GM11168 (cell line): ENCODE data around the gene AGO4.
"Not testable (repeated sequence)": the region's sequence is repeated elsewhere in the genome, so short reads cannot be mapped to it uniquely, and the experiment has no call there.

ENCODE experiments used
- in situ Hi-C: fragments of 300-500 bp; cut with MboI; formaldehyde crosslinking; loops from one replicate; pipeline ENCODE4 v1.12.0; 2022; ENCODE audit warnings: low sequenced_read_pairs; ENCODE audit not compliant: unreplicated experiment

Gene AGO4

DNA sequence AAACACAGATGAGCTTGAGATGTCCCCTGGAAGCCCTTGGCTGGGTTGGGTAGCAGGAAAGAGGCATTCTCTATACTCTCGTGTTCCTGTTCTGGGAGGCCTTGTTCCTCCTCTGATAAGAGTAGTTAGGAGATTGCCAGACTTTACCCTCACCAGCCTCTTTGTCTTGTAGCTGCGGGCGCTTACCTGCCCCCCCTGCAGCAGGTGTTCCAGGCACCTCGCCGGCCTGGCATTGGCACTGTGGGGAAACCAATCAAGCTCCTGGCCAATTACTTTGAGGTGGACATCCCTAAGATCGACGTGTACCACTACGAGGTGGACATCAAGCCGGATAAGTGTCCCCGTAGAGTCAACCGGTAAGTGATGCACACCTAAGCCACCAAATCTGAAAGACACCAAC, 80.4 kb downstream of the AGO4 start:
- in situ Hi-C loops = no loop called here

DNA sequence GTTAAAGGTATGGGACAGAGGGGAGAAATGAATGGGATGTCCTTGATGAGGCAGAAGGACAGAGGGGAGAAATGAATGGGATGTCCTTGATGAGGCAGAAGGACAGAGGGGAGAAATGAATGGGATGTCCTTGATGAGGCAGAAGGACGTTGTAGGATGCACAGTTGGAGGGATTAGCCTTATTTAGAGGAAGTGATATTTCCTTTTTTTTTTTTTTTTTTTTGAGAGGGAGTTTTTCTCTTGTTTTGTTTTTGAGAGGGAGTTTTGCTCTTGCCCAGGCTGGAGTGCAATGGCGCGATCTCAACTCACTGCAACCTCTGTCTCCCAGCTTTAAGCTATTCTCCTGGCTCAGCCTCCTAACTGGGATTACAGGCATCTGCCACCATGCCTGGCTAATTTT, 81.2 kb downstream of the AGO4 start:
- in situ Hi-C loops = not testable (repeated sequence)

DNA sequence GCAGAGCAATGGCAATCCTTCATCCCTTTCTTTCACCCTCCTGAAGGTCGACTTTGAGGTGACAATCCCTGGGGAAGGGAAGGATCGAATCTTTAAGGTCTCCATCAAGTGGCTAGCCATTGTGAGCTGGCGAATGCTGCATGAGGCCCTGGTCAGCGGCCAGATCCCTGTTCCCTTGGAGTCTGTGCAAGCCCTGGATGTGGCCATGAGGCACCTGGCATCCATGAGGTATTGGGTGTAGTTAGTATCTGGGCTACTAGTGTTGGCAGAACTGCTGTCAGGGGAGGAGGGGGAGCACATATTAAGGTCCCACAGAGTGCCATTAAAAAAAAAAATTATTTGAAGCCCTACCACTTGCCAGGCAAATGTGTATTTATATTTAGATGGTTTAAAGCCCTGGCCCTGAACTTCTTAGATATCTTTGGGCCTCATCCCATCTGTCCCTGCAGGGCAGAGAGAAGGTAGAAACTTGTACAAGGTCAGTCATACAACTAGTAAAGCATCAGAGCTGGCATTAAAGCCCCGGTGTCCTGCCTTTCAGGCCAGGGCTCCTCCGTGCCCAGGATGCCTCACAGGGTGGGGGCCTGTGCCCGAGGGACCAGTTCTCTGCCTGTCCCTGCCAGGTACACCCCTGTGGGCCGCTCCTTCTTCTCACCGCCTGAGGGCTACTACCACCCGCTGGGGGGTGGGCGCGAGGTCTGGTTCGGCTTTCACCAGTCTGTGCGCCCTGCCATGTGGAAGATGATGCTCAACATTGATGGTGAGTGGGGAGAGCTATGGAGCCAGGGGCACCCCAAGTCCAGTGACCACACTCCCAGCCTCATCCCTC, 85.4 kb downstream of the AGO4 start:
- in situ Hi-C loops = no loop called here

DNA sequence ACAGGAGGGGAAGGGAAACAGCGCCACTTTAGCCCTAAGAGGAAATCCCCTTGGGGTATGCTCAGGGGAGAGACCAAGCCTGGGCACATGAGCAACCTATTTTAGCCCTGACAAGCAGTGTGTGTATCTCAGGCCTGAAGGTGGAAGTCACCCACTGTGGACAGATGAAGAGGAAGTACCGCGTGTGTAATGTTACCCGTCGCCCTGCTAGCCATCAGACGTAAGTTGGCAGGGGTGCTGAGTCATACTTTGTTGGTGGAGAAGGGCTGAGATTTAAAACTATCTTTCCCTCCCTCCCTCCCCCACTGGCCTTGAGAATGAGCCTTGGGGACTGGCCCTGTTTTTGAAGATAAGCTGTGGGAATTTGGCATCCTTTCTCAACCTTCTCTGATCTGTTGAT, 86.4 kb downstream of the AGO4 start:
- in situ Hi-C loops = no loop called here

DNA sequence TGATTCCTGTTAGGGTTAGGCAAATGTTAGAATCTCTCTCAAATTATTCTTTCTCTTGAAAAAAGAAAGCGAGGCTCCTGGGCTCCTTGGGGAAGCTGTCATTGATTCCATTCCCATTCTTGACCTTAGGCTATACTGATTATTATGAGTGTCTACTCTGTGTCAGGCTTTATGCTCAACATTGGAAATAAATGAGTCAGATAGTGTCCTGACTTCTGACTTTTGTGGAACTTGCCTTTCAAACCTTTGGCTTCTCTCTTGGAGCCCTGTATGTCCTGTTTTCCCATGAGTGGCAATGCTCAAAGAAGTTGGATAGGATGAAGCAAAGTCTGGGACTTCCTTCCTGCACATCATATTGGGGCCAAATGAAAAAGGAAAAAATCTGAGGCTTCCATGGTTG, 86.8 kb downstream of the AGO4 start:
- in situ Hi-C loops = no loop called here

DNA sequence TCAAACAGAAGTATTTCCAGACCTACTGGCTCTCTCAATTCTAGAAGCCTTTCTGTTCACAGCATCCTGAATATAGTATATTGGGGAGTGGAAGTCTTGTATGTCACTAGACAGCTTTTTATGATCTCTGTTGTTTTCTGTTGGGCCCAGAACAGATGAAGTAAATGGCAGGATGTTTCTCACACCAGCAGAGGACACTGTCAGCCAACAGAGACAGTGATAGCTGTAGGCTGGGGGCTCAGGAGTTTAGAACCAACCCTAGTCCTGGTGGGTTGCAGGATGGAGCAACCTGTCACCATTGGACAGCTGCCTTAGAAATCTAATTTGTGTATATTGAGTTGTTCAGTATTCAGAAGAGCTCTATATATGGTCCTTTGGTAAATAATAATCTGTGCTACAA, 92.1 kb downstream of the AGO4 start:
- in situ Hi-C loops = no loop called here

DNA sequence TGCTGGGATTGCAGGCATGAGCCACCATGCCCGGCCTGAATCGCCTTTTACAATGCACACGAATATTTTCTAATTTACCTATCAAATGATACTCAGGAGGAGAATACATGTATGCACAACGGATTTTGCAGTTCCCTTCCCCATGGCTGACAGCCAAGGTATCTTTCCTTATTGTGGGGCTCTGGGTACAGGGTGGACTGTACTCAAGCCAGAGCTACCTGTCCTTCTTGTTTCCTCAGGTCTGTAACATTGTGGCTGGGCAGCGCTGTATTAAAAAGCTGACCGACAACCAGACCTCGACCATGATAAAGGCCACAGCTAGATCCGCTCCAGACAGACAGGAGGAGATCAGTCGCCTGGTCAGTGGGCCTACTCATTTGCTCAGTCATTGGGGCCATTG, 93.4 kb downstream of the AGO4 start:
- in situ Hi-C loops = no loop called here

DNA sequence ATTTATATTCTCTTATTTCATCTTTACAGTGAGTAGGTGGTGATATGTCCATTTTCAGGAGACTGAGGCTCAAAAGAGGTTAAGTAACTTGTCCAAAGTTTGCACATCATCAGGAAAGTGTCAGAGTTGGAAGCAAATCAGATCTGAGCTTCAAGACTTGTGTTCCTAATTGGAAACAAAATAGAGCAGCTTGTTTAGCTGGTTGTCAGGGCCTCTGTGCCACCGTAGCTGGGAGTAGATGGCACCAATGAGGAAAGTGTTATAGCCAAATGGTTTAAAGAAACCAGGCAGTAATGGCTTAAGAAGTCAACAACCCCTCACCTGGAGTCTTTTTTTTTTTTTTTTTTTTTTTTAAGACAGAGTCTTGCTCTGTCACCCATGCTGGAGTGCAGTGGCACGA, 94.9 kb downstream of the AGO4 start:
- in situ Hi-C loops = no loop called here
